Measurements from ENCODE around the gene CNOT2.
A peak's percentile ranks its signal among the peaks of the same experiment; 100 is the strongest.

Gene CNOT2

GRCh38 chr12:70367258-70368141, 124.3 kb downstream of the CNOT2 start:
- no peak overlapping the region for H2BK120ac ChIP-seq (ENCODE audit: low read depth, low read length)
- no peak overlapping the region for H3K23ac ChIP-seq (ENCODE audit: low read length)
- H3K4ac ChIP-seq (ENCODE audit: low read depth, low read length): peak overlapping the region; percentile 1
- H3K18ac ChIP-seq (ENCODE audit: low read length): peak overlapping the region; percentile 25
- no peak overlapping the region for H4K8ac ChIP-seq (ENCODE audit: low read depth, low read length)
- H3K36me3 ChIP-seq (ENCODE audit: control insufficient read depth, insufficient read depth, low read length): peaks cover 1% of the 10 kb centered on the region
- H3K9ac ChIP-seq (ENCODE audit: low read length): peak overlapping the region; percentile 96
- no peaks in the 10 kb centered on the region for H3K4me1 ChIP-seq (ENCODE audit: control insufficient read depth, low read depth, low read length)
- no CpG with 5 or more reads among the region's 21 CpGs for WGBS (ENCODE audit: extremely low coverage, insufficient coverage, low lambda C conversion rate)
- peak overlapping the region; percentile 96 for H3K4me3 ChIP-seq (ENCODE audit: low read length)
- H3K56ac ChIP-seq (ENCODE audit: low read length): peak overlapping the region; percentile 98
- peak; percentile 42 for DNase-seq
- no peak overlapping the region for H2AK5ac ChIP-seq (ENCODE audit: low read length)
- H3K79me2 ChIP-seq (ENCODE audit: control insufficient read depth, insufficient read depth, low read length): peaks cover 36% of the 10 kb centered on the region
- peaks cover 13% of the 10 kb centered on the region for H3K79me1 ChIP-seq (ENCODE audit: low read length)
- no peak overlapping the region for H2BK15ac ChIP-seq (replicated peaks; ENCODE audit: low read depth)
- no peak overlapping the region for H3K27ac ChIP-seq (ENCODE audit: low read depth, low read length)
- H2BK5ac ChIP-seq (ENCODE audit: low read length): no peak overlapping the region
- no peak overlapping the region for H4K5ac ChIP-seq (ENCODE audit: low read length)
- H3K4me2 ChIP-seq (ENCODE audit: low read length): peak overlapping the region; percentile 44
- no peaks in the 10 kb centered on the region for H3K27me3 ChIP-seq (ENCODE audit: insufficient read depth, low read length, poor library complexity)

DNA sequence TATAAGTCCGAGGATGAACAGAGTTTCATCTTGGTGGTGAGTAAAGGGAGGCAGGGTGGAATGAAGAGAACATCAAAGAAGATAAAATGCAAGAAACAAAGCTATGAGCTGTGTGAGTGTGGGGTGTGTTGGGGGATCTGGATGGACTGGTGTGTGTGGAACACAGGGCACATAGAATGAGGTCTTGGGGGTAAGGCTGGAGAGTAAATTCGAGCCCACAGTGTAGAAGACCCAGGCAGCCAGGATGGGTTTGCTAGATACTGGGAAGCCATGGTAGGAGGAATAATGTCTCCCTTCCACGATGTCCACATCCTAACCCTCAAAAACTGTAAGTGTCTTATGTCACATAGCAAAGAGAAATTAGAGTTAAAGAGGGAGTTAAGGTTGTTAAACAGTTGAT, 129.6 kb downstream of the CNOT2 start:
- H2BK120ac ChIP-seq (ENCODE audit: low read depth, low read length): no peak overlapping the region
- H3K27ac ChIP-seq (ENCODE audit: low read depth, low read length): no peak overlapping the region
- H3K4me2 ChIP-seq (ENCODE audit: low read length): no peak overlapping the region
- no peak overlapping the region for H4K5ac ChIP-seq (ENCODE audit: low read length)
- no peak overlapping the region for H3K23ac ChIP-seq (ENCODE audit: low read length)
- H3K56ac ChIP-seq (ENCODE audit: low read length): no peak overlapping the region
- no peak overlapping the region for H2BK15ac ChIP-seq (replicated peaks; ENCODE audit: low read depth)
- H3K79me2 ChIP-seq (ENCODE audit: control insufficient read depth, insufficient read depth, low read length): peaks cover 35% of the 10 kb centered on the region
- no peak overlapping the region for H3K4me3 ChIP-seq (ENCODE audit: low read length)
- peaks cover 12% of the 10 kb centered on the region for H3K79me1 ChIP-seq (ENCODE audit: low read length)
- no peak overlapping the region for H2AK5ac ChIP-seq (ENCODE audit: low read length)
- no CpG with 5 or more reads among the region's 3 CpGs for WGBS (ENCODE audit: extremely low coverage, insufficient coverage, low lambda C conversion rate)
- no peak overlapping the region for H4K8ac ChIP-seq (ENCODE audit: low read depth, low read length)
- no peak overlapping the region for H3K18ac ChIP-seq (ENCODE audit: low read length)
- H3K27me3 ChIP-seq (ENCODE audit: insufficient read depth, low read length, poor library complexity): no peaks in the 10 kb centered on the region
- peaks cover 1% of the 10 kb centered on the region for H3K36me3 ChIP-seq (ENCODE audit: control insufficient read depth, insufficient read depth, low read length)
- H3K4ac ChIP-seq (ENCODE audit: low read depth, low read length): no peak overlapping the region
- H3K9ac ChIP-seq (ENCODE audit: low read length): no peak overlapping the region
- no peaks in the 10 kb centered on the region for H3K4me1 ChIP-seq (ENCODE audit: control insufficient read depth, low read depth, low read length)
- no peak for DNase-seq
- H2BK5ac ChIP-seq (ENCODE audit: low read length): no peak overlapping the region

DNA sequence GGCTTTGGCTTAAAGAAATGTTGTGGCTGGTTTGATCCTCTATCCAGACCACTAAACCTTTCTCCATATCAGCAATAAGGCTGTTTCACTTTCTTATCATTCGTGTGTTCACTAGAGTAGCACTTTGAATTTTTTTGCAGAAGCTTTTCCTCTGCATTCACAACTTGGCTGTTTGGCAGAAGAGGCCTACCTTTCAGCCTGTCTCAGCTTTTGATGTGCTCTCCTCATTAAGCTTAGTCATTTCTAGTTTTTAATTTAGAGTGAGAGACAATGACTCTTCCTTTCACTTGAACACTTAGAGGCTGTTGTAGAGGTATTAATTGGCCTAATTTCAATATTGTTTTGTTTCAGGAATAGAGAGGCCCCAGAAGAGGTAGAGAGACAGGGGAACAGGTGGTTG, 136.6 kb downstream of the CNOT2 start:
- no peak overlapping the region for H3K9ac ChIP-seq (ENCODE audit: low read length)
- no peaks in the 10 kb centered on the region for H3K36me3 ChIP-seq (ENCODE audit: control insufficient read depth, insufficient read depth, low read length)
- no peak overlapping the region for H3K4me3 ChIP-seq (ENCODE audit: low read length)
- H3K27me3 ChIP-seq (ENCODE audit: insufficient read depth, low read length, poor library complexity): no peaks in the 10 kb centered on the region
- peaks cover 11% of the 10 kb centered on the region for H3K79me2 ChIP-seq (ENCODE audit: control insufficient read depth, insufficient read depth, low read length)
- H3K79me1 ChIP-seq (ENCODE audit: low read length): peaks cover 3% of the 10 kb centered on the region
- no peak overlapping the region for H3K23ac ChIP-seq (ENCODE audit: low read length)
- H2BK5ac ChIP-seq (ENCODE audit: low read length): no peak overlapping the region
- no peak overlapping the region for H3K27ac ChIP-seq (ENCODE audit: low read depth, low read length)
- H4K8ac ChIP-seq (ENCODE audit: low read depth, low read length): no peak overlapping the region
- H2AK5ac ChIP-seq (ENCODE audit: low read length): no peak overlapping the region
- H3K18ac ChIP-seq (ENCODE audit: low read length): no peak overlapping the region
- H3K4me2 ChIP-seq (ENCODE audit: low read length): no peak overlapping the region
- DNase-seq: no peak
- H2BK15ac ChIP-seq (replicated peaks; ENCODE audit: low read depth): no peak overlapping the region
- no peak overlapping the region for H2BK120ac ChIP-seq (ENCODE audit: low read depth, low read length)
- H4K5ac ChIP-seq (ENCODE audit: low read length): no peak overlapping the region
- no peaks in the 10 kb centered on the region for H3K4me1 ChIP-seq (ENCODE audit: control insufficient read depth, low read depth, low read length)
- H3K56ac ChIP-seq (ENCODE audit: low read length): no peak overlapping the region
- H3K4ac ChIP-seq (ENCODE audit: low read depth, low read length): no peak overlapping the region
- WGBS (ENCODE audit: extremely low coverage, insufficient coverage, low lambda C conversion rate): no CpG with 5 or more reads among the region's 1 CpG

DNA sequence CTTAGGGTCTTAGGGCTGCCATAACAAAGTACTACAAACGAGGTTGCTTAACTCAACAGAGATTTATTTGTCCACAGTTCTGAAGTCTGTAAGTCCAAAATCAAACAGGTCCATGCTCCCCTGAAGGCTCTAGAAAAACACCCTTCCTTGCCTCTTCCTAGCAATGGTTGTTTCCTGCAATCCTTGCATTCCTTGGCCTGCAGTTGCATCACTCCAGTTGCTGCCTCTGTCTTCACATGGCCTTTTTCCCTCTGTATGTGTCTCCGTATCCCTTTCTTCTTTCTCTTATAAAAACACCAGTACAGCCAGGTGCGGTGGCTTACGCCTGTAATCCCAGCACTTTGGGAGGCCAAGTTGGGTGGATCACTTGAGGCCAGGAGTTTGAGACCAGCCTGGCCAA, 140.3 kb downstream of the CNOT2 start:
- no CpG with 5 or more reads among the region's 4 CpGs for WGBS (ENCODE audit: extremely low coverage, insufficient coverage, low lambda C conversion rate)

DNA sequence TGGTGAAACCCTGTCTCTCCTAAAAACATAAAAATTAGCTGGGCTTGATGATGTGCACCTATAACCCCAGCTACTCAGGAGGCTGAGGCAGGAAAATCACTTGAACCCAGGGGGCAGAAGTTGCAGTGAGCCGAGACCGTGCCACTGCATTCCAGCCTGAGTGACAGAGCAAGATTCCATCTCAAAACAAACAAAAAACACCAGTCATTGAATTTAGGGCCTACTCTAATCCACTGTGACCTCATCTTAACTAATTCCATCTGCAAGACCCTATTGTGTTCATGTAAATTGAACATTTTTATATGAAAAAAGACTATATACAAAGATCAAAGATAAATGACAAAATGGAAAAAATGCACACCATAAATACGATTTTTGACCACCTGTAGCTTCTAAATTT, 140.7 kb downstream of the CNOT2 start:
- DNase-seq: peak; percentile 48
- Histone ChIP-seq H3K23ac (ENCODE audit: low read length) (no peak overlapping the region), H2BK5ac (ENCODE audit: low read length) (no peak overlapping the region), H3K36me3 (ENCODE audit: control insufficient read depth, insufficient read depth, low read length) (no peaks in the 10 kb centered on the region), H2AK5ac (ENCODE audit: low read length) (no peak overlapping the region), H3K4me3 (ENCODE audit: low read length) (no peak overlapping the region), H3K4me2 (ENCODE audit: low read length) (no peak overlapping the region), H3K4me1 (ENCODE audit: control insufficient read depth, low read depth, low read length) (no peaks in the 10 kb centered on the region), H3K27ac (ENCODE audit: low read depth, low read length) (no peak overlapping the region), H4K5ac (ENCODE audit: low read length) (no peak overlapping the region), H3K56ac (ENCODE audit: low read length) (no peak overlapping the region), H3K9ac (ENCODE audit: low read length) (no peak overlapping the region), H3K18ac (ENCODE audit: low read length) (no peak overlapping the region), H3K4ac (ENCODE audit: low read depth, low read length) (no peak overlapping the region), H4K8ac (ENCODE audit: low read depth, low read length) (no peak overlapping the region), H3K79me1 (ENCODE audit: low read length) (peaks cover 3% of the 10 kb centered on the region), H3K27me3 (ENCODE audit: insufficient read depth, low read length, poor library complexity) (no peaks in the 10 kb centered on the region), H2BK120ac (ENCODE audit: low read depth, low read length) (no peak overlapping the region), H3K79me2 (ENCODE audit: control insufficient read depth, insufficient read depth, low read length) (peaks cover 8% of the 10 kb centered on the region), H2BK15ac (replicated peaks; ENCODE audit: low read depth) (no peak overlapping the region)
- WGBS (ENCODE audit: extremely low coverage, insufficient coverage, low lambda C conversion rate): no CpG with 5 or more reads among the region's 3 CpGs

More for the DNA sequence above, 140.3 kb downstream of the CNOT2 start:
- Histone ChIP-seq H4K5ac (ENCODE audit: low read length) (no peak overlapping the region), H3K27ac (ENCODE audit: low read depth, low read length) (no peak overlapping the region), H2BK5ac (ENCODE audit: low read length) (no peak overlapping the region), H3K18ac (ENCODE audit: low read length) (no peak overlapping the region), H2BK15ac (replicated peaks; ENCODE audit: low read depth) (no peak overlapping the region), H3K79me1 (ENCODE audit: low read length) (peaks cover 3% of the 10 kb centered on the region), H3K56ac (ENCODE audit: low read length) (no peak overlapping the region), H2AK5ac (ENCODE audit: low read length) (no peak overlapping the region), H3K79me2 (ENCODE audit: control insufficient read depth, insufficient read depth, low read length) (peaks cover 8% of the 10 kb centered on the region), H3K4ac (ENCODE audit: low read depth, low read length) (no peak overlapping the region), H2BK120ac (ENCODE audit: low read depth, low read length) (no peak overlapping the region), H3K4me2 (ENCODE audit: low read length) (no peak overlapping the region), H3K4me1 (ENCODE audit: control insufficient read depth, low read depth, low read length) (no peaks in the 10 kb centered on the region), H3K36me3 (ENCODE audit: control insufficient read depth, insufficient read depth, low read length) (no peaks in the 10 kb centered on the region), H4K8ac (ENCODE audit: low read depth, low read length) (no peak overlapping the region), H3K4me3 (ENCODE audit: low read length) (no peak overlapping the region), H3K27me3 (ENCODE audit: insufficient read depth, low read length, poor library complexity) (no peaks in the 10 kb centered on the region), H3K9ac (ENCODE audit: low read length) (no peak overlapping the region), H3K23ac (ENCODE audit: low read length) (no peak overlapping the region)
- peak; percentile 71 for DNase-seq

Data from mesendoderm (in vitro differentiated cells).